Activated effector memory CD4-positive, alpha-beta T cell treated with anti-CD3 and anti-CD28 coated beads, Interleukin-2, amount 50 U/mL, for 16 hours (primary cell): ENCODE measurements around the gene FBLN7.
A peak's percentile ranks its signal among the peaks of the same experiment; 100 is the strongest.
"Not testable (repeated sequence)": the region's sequence is repeated elsewhere in the genome, so short reads cannot be mapped to it uniquely, and the experiment has no call there.

Source experiments
- DNase-seq: peaks from one replicate; pipeline ENCODE4 v3.0.0-alpha.2; 2020

Gene FBLN7

DNA sequence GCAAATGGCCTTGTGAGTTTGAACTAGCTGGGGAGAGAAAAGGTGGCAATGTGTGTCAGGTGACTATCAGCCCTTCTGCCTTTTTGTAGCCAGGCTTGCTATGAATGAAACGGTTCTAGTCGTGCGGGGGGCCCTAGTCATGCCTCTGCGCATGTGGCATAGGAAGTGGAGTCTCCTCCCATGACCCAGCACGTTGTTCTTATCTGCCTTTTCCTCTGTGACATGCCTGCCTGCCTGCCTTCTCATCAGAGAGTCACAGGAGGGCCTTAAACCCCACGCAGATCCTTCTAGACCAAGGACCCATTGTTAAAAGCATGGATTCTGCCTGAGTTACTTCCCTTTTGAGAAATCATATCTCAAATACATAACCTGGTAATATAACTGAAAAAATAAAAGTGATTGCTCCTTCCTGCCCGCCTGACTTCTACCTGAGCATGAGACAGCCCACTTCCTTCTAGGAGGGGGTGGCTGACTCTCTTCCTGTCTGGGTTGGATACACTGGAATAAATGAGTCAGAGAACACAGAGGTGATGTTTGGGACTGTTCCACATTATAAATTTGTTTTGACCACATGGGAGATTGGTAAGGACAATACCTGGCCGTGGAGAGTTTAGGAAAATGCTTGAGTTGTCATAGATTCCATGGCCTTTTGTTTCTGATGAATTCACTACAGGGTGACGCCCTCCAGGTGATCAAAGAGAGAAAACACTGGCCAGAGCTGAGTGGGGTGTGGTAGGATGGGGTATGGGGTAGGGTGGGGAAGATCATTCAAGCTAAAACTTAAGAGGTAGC lies 49.8 kb downstream of the FBLN7 start:
- peak; percentile 91 for DNase-seq

DNA sequence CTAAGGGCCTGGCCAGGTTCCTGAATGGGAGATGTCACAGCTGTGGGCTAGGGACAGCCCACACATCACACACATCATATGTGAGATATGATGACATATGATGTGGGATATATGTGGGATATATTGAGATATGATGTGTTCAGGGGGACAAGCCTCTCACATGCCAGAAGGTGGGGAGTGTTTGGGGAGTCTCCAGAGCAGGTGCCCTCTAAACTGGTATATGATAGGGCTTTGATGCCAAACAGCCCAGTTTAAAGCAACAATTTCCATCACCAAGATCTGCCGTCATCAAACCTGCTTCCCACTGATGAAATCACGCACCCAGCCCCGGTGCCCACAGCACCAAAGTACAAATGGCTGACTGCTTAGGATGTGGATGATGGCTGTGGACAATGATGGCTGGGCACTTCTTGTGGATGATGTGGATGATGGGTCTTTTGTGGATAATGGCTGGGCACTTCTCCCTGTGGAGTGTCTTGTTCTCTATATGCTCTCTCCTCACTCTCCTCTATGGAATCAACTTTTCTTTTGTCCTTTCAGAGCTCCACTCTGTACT lies 50.9 kb downstream of the FBLN7 start:
- DNase-seq, result no peak

DNA sequence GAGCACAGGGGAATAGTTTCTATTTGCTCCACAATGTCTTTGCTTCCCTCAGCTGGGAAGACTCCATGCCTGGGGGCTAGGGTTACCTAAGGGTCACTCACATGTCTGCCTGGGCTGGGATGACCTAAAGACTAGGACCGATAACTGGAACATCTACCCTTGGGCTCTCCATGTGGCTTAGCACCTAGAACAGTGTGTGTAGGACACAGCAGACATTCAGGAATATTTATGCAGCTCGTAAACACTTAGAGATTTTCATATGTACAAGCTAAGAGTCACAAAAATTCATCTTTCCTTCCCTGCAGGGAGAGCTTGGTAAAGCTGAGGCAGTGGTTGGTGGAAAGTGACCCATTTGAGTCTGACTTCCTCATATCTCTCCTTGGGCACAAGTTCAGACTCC lies 55.8 kb downstream of the FBLN7 start:
- DNase-seq, result no peak

DNA sequence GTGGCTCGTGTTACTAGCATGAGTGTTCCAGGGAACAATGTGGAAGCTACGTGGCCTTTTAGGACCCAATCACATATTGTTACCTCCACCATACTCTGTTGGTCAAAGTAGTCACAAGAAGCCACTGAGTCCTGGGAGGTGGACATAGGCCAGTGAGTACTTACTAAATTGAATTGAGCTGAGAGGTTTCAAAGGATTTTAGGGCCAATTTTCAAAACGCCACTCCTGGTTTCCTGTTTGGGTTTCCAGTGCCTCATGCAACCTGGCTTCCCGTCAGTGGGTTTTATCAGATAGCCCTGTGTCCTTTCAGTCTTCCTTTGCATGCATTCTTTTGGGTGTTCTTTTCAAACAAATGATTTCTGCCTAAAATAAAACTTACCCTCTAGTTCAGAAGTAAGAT lies 56.3 kb downstream of the FBLN7 start:
- DNase-seq, result no peak

DNA sequence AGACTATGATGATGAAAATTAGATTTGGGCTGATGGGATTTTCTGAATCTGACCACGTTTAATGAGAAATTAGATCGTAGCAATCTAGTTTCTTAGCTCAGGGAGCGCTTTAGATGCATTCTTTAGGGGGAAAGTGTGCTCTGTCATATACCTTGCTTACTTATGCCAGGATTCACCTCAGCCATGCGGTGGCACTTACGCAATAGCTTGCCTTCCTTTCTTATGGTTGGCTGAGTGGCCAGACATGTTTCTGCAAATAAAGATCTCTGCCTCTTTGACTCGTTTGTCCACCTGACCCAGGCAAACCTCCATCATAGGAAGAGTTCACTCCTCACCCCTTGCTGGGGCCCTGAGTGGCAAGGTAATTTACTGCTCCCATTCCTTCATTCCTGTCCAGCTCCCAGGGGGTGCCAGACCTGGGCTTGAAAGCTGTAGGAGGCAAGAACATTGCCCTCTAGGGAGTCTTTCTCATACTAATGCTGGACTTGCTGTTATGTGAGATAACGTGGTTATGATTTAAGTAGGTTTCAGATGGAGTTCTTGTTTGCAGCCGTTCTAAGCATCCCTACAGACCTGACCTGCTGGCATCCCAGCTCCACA lies 57.1 kb downstream of the FBLN7 start:
- DNase-seq, result no peak

DNA sequence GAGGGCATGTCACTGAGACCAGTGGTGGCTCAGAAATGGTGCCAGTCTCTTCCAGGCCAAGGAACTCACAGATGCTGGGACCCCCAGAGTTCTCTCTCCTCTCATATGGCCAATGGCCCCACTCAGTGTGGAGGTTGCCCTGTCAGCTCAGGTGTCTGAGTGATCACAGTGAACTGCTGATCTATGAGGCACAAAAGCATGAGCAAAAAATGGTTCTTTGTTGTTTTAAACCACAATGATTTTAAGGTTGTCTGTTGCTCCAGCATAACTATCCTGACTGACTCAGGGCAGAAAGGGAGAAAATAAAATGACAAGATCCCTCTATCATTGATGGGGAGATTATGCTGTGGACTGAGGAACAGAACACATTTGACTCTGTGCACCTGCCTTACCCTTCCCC lies 57.8 kb downstream of the FBLN7 start:
- DNase-seq, result no peak

DNA sequence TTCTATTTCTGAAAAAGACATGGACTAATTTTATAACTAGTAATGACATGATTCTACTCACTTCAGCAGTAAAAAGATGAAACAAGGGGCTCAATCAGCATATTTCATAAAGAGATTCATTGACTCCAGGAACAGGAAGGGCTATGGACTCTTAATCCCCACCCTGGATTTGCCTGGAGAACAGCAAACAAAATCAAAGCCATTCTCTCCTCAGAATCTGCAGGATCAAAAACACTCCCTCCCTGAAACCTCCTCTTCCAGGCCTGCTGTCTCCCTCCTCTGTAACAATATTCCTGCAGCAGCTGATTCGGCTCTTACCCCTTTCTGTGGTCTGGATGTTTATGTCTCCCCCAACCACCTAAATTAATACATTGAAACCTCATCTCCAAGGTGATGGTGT lies 59.7 kb downstream of the FBLN7 start:
- DNase-seq, result no peak

DNA sequence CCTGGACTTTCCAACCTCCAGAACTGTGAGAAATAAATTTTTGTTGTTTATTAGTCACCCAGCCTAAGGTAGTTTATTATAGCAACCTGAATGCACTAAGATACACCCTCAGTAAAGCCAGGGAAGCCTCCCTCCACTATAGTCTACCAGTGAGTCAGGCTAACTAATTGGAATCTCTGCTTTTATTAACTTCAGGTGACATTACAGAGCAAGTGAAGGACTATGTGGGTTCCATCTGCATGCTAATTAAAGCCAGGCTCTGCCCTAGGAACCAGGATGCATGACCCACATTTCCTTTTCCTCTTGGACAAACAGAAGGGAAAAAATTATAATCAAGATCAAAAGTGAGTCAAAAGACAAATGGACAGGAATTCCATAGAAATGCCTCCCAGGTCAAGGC lies 60.6 kb downstream of the FBLN7 start:
- DNase-seq, result no peak

DNA sequence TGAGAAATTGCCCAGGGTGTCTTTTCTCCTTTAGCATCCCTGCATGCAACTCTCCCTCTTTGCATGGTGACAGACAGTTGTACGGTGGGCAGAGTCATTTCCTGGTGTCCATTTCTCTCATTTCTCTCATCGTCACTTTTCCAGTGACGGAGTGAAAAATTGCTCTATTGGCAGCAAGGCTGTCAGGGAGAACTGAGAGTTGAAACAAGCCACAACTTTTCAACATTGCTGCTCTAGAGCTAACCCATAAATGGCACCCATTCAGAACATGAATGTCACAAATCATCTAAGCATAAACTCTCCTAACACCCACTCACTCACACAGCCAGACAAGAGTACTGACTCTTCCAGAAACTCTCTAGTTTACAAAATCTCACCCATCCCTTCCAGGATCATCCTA lies 61.0 kb downstream of the FBLN7 start:
- no peak for DNase-seq

DNA sequence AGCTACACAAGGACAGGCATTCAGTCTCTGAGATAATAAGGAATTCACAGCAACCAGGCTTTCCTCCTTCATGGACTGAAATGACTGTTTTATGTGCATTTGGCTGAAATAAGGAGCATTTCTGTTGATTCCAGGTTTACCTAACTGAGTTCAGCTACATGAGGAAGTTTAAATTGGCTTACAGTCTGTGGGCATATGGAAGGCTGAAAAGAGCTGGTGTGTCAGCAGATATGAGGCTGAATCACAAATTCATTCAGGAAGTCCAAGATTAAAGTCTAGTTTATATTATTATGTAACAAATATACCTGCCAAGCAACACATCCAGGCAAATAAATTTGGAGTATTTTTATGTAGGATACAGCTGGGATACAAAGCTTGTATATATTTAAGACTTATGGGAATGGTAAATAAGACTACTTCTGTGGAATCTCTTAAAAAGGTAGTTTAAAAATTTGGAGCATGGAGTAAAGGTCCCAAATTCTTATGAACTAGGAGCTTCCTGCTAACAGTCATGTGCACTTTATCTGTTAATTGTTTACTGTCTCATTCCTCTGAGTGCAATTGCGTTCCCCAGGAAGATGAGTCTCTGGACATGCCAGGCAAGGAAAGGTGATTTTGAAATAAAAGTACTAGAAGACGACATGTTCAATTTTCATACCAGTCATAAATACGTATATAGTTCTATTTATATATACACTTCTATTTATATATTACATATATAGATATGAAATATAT lies 63.7 kb downstream of the FBLN7 start:
- DNase-seq, result no peak

DNA sequence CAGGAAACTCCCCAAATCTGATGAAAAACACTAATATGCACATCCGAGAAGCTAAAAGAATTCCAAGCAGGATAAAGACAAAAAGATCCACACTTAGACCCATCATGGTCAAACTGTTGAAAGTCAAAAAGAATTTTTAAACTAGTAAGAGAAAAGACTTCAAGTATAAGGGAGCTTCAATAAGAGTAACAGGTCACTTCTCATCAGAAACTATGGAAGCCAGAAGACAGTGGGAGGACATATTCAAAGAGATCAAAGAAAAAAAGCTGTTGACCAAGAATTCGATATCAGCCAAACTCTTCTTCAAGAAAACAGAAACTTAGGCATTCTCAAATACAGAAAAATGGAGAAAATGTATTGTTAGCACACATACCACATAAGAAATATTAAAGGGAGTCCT lies 66.2 kb downstream of the FBLN7 start:
- DNase-seq, result no peak

DNA sequence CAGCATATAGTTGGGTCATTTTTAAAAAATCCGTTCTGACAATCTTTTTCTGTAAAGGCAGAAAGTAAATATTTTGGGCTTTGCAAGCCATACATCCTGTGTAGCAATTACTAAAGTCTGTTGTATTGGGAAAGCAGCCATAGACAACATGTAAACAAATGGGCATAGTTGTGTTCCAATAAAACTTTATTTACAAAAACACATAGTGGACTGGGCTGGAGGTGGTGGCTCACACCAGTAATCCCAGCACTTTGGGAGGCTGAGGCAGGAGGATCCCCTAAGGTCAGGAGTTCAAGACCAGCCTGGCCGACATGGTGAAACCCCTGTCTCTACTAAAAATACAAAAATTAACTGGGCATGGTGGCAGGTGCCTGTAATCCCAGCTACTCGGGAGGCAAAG lies 69.7 kb downstream of the FBLN7 start:
- DNase-seq, result not testable (repeated sequence)

DNA sequence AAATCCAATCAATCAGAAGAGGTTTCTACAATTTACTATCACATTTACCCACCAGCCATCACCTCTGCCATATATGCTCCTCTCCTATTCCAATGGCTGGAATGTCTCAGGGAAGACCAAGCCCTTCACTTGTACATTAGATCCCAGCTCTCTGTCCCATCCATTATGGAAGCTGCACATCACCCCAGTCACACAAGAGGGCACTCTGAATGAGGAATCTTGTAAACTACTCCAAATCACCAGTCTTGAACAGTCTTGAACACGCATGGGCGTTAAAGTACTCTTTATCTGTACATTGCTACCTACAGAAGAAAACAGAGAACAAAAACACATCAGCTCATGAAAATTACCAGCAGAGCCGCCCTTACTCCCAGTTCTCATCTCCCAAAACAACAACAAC lies 78.0 kb downstream of the FBLN7 start:
- DNase-seq, result no peak

DNA sequence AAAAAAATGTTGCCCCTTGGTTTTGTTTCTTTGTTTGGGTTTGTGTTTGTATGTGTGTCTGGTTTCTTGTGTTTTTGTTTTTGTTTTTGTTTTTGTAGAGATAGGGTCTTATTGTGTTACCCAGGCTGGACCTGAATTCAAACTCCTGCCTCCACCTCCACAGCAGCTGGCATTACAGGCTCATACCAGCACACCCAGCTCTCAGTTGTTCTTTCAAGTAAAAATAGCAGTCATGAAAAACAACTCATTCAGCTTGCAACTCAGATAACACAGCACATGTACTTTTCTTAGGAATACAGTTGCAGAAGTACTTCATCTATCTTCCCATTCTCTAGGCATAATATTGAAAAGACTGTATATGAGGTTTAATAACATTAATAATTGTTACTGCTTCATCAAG lies 79.7 kb downstream of the FBLN7 start:
- DNase-seq, result no peak

DNA sequence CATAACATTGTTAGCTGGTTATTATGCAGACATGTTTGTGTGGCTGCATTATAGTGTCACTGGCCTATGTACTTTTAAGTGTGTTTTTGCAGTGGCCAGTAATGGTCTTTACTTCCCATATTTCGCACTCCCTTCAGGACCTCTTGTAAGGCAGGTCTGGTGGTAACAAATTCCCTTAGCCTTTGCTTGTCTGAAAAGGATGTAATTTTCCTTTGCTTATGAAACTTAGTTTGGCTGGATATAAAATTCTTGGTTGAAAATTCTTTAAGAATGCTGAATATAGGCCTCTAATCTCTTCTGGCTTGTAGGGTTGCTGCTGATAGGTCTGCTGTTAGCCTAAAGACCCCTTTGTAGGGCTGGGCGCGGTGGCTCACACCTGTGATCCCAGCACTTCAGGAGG lies 82.0 kb downstream of the FBLN7 start:
- no peak for DNase-seq

DNA sequence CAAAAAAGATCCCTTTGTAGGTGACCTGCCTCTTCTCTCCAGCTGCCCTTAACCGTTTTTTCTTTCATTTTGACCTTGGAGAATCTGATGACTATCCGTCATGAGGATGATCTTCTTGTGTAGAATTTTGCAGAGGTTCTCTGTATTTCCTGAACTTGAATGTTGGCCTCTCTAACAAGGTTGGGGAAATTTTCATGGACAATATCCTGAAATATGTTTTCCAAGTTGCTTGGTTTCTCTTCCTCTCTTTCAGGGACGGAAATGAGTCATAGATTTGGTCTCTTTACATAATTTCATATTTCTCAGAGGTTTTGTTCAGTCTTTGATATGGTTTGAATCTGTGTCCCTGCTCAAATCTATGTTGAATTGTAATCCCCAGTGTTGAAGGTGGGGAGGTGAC lies 82.6 kb downstream of the FBLN7 start:
- DNase-seq, result no peak

DNA sequence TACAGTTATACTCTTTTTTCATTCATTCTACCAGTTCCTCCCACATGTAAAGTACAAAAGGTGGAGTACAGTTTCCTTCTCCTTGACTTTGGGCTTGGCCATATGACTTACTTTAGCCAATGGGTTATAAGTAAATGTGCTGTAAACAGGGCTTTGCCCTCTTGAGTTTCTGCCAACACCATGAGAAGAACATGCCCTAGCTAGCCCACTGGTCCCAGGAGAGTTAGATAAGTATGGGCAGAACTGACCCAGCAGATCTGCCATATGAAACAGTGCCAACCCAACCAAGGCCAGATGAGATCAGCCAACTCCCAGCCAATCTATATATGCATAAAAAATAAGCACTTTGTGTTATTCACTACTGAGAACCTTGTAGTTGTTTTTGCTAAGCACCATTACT lies 91.2 kb downstream of the FBLN7 start:
- no peak for DNase-seq

DNA sequence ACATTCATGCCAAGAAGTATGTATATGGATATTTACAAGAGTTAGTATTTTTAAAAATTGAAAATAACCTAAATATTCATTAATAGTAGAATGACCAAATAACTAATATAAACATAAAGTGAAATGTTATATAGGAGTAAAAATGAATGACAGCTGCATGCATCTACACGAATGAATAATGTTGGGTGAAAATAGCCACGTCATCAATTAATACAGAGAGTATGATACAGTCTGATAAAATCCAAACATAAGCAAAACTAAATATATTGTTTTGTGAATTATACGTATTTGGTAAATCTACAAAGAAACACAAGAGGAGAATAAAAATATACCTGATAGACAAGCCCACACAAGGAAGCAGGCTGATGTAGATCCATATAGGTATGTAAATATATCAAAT lies 92.2 kb downstream of the FBLN7 start:
- no peak for DNase-seq
